ENCODE data around the gene ZNG1C.
"Not testable (repeated sequence)": the region's sequence is repeated elsewhere in the genome, so short reads cannot be mapped to it uniquely, and the experiment has no call there.

DNA sequence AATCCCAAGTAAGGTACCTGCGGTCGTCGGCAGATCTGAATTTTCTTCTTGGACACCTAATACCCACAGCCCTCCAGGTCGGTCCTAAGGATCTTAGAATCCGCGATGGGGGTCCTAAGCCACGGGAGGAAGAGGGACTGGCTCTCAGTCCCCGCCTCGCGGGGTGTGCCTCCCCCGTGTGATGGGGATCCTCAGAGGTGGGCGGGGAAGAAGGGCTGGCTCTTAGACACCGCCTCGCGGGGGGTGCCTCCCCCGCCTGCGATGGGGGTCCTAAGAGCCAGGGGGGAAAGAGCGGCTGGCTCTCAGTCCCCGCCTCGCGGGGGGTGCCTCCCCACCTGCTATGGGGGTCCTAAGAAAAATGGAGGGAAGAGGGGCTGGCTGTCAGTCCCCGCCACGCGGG is 82.0 kb downstream of the ZNG1C start:
- not testable (repeated sequence) for TF ChIP-seq POLR2A (IDR thresholded peaks at IDR 0.05)
- TF ChIP-seq, protein P1, sequence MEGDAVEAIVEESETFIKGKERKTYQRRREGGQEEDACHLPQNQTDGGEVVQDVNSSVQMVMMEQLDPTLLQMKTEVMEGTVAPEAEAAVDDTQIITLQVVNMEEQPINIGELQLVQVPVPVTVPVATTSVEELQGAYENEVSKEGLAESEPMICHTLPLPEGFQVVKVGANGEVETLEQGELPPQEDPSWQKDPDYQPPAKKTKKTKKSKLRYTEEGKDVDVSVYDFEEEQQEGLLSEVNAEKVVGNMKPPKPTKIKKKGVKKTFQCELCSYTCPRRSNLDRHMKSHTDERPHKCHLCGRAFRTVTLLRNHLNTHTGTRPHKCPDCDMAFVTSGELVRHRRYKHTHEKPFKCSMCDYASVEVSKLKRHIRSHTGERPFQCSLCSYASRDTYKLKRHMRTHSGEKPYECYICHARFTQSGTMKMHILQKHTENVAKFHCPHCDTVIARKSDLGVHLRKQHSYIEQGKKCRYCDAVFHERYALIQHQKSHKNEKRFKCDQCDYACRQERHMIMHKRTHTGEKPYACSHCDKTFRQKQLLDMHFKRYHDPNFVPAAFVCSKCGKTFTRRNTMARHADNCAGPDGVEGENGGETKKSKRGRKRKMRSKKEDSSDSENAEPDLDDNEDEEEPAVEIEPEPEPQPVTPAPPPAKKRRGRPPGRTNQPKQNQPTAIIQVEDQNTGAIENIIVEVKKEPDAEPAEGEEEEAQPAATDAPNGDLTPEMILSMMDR (IDR thresholded peaks at IDR 0.05), result not testable (repeated sequence)
